Thyroid gland (tissue), 4 donors: ENCODE measurements around the gene MAFB.

Source experiments
- CTCF ChIP-seq, 6 experiments: fragments of 200-600 bp in 3 of 6; fragments of 450-650 bp in 3 of 6; sonication (generic) in 3 of 6; IDR thresholded peaks; one replicate each; pipeline ENCODE4 v1.5.1; 2016 to 2019; ENCODE audit warnings: antibody characterized with exemption in 6 of 6, mild to moderate bottlenecking in 2 of 6, inconsistent platforms in 1 of 6, moderate library complexity in 1 of 6
- POLR2A ChIP-seq, 2 donors: fragments of 450-650 bp; IDR thresholded peaks; one replicate each; pipeline ENCODE4 v1.6.1; 2017; ENCODE audit warnings: antibody characterized with exemption in 2 of 2, mild to moderate bottlenecking in 2 of 2, moderate library complexity in 1 of 2

GRCh38 chr20:40728996-40729395 lies 40.0 kb upstream of the MAFB start:
- TF ChIP-seq POLR2A (IDR thresholded peaks at IDR 0.05) (no peak), CTCF (IDR thresholded peaks at IDR 0.05) (no peak)
